ENCODE results near the gene HOXC12.

DNA sequence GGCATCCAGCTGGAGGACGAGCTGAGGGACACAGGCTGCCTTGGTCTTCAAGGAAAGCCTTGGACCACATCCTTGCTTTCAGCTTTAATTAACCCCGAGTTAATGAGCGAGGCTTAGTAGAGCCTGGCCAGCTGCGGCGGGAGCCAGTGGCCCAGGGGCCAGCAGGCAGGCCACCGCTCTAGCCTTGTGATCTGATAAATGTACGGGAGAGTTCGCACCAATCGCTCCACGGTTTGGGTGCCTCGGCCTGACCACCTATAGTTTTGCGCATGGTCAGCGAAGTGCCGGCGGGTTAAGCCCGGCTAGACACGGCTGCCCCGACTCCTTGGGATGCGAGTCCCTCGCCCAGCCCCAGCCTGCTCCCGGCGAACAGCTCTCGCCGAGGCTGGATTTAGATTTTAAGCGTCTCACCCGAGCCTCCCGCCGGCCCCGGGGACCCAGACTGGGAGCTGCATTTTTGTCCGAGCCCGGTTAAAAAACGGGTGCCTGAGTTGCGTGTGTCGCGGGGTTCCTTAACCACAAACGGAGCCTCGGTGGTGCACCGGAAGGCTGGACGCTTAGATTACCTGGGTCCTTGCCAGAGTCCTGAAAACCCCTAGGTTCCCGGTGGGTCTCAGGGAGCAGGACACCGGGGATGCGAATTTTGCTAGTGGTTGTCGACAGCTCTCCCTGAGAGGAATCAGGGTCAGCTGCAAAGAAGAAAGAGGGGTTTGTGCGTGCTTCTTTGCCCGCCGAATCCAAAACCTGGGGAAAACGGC, 2.9 kb upstream of the HOXC12 start:
- TF ChIP-seq, protein P1, sequence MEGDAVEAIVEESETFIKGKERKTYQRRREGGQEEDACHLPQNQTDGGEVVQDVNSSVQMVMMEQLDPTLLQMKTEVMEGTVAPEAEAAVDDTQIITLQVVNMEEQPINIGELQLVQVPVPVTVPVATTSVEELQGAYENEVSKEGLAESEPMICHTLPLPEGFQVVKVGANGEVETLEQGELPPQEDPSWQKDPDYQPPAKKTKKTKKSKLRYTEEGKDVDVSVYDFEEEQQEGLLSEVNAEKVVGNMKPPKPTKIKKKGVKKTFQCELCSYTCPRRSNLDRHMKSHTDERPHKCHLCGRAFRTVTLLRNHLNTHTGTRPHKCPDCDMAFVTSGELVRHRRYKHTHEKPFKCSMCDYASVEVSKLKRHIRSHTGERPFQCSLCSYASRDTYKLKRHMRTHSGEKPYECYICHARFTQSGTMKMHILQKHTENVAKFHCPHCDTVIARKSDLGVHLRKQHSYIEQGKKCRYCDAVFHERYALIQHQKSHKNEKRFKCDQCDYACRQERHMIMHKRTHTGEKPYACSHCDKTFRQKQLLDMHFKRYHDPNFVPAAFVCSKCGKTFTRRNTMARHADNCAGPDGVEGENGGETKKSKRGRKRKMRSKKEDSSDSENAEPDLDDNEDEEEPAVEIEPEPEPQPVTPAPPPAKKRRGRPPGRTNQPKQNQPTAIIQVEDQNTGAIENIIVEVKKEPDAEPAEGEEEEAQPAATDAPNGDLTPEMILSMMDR (IDR thresholded peaks at IDR 0.05) = no peak
- no peak for TF ChIP-seq POLR2A (IDR thresholded peaks at IDR 0.05)

Measured in esophagus squamous epithelium (tissue), 4 donors.